ENCODE data around the gene FBXL15. TPM values are rescaled to one million over a fixed set of nuclear protein-coding genes. Genes with fewer than 3 reads are reported as not detected.

The FBXL15 gene
- total and polyA plus RNA-seq, 2 of the 13 experiments (the other 11 are each of a cell fraction or from before 2014, with no cell fraction given), result 4.3 to 8.3 TPM

- ChIA-PET POLR2A (interaction anchor here (0.8 kb wide), 1 partner anchor 16 kb away, joined by 3 read pairs; no protein-coding TSS in a partner anchor), CTCF (ENCODE audit: low intra/inter-chr PET ratio, low total read pairs) (no interaction called here)
- no peak for FAIRE-seq
- in situ Hi-C loops (cut with HindIII; ENCODE audit: extremely low pct_ligation_motif_present, low pct_unique_long_range_greater_than_20kb), result no loop called here
- Histone ChIP-seq H3K4me3 (replicated peaks in 1 of 3; ENCODE audit: insufficient read depth in 1 of 3, low read depth in 2 of 3, low read length in 3 of 3) (no peak overlapping the region), H3K79me2 (ENCODE audit: insufficient read depth, low read length) (no peaks in the 10 kb centered on the region), H3K9me3 (ENCODE audit: low read length) (no peaks in the 10 kb centered on the region), H3K27ac (ENCODE audit: extremely low read length, insufficient read depth, low read length) (no peak overlapping the region), H3K27me3 (ENCODE audit: control insufficient read depth in 1 of 2, insufficient read depth in 2 of 2, low read length in 2 of 2) (no peaks in the 10 kb centered on the region), H4K20me1 (ENCODE audit: insufficient read depth, low read length) (no peaks in the 10 kb centered on the region), H3K4me2 (ENCODE audit: low read depth, low read length) (no peak overlapping the region), H3K4me1 (ENCODE audit: insufficient read depth, low read length) (peaks cover 20% of the 10 kb centered on the region), H3K36me3 (replicated peaks in 1 of 2; ENCODE audit: control insufficient read depth in 1 of 2, insufficient read depth in 2 of 2, low read length in 2 of 2) (no peaks in the 10 kb centered on the region), H2AFZ (ENCODE audit: low read length) (no peak overlapping the region), H3K9ac (ENCODE audit: insufficient read depth, low read depth, low read length) (no peak overlapping the region)
- no TSS peak for BruUV-seq (replicated peaks)
- DNase-seq (ENCODE audit: low spot score), result no peak
- 83% methylated on average over 6 of the region's 6 CpGs for WGBS (ENCODE audit: low lambda C conversion rate)
- intact Hi-C loops (cut with micrococcal nuclease; ENCODE audit: unreplicated experiment), result no loop called here
- ATAC-seq, result no peak
- TF ChIP-seq ZFP36 (IDR thresholded peaks at IDR 0.05; ENCODE audit: borderline replicate concordance, low read depth, low read length, partially characterized antibody), result no peak
- no peak for TF ChIP-seq PREB (CRISPR knock-in tag; IDR thresholded peaks at IDR 0.05)
- no peak for TF ChIP-seq ZNF207 (IDR thresholded peaks at IDR 0.05; ENCODE audit: borderline replicate concordance)
- TF ChIP-seq ZNF124 (CRISPR knock-in tag; IDR thresholded peaks at IDR 0.05), result no peak
- no peak for TF ChIP-seq HINFP (CRISPR knock-in tag; IDR thresholded peaks at IDR 0.05; ENCODE audit: low read depth)
- no peak for TF ChIP-seq BHLHE40 (IDR thresholded peaks at IDR 0.05; ENCODE audit: low read length)
- TF ChIP-seq ZNF616 (CRISPR knock-in tag; IDR thresholded peaks at IDR 0.05; ENCODE audit: low read depth), result no peak
- TF ChIP-seq CENPBD1 (CRISPR knock-in tag; IDR thresholded peaks at IDR 0.05; ENCODE audit: borderline replicate concordance, low read depth), result no peak
- TF ChIP-seq ZNF770 (CRISPR knock-in tag; IDR thresholded peaks at IDR 0.05), result no peak
- no peak for TF ChIP-seq ZNF598 (CRISPR knock-in tag; IDR thresholded peaks at IDR 0.05; ENCODE audit: borderline replicate concordance)
- TF ChIP-seq AKAP8 (CRISPR knock-in tag; IDR thresholded peaks at IDR 0.05), result no peak
- TF ChIP-seq ZBTB2 (CRISPR knock-in tag; IDR thresholded peaks at IDR 0.05; ENCODE audit: low read depth), result no peak
- no peak for TF ChIP-seq ZBTB10 (CRISPR knock-in tag; IDR thresholded peaks at IDR 0.05; ENCODE audit: borderline replicate concordance)
- no peak for TF ChIP-seq RBM22 (optimal IDR thresholded peaks at IDR 0.05; ENCODE audit: low read length)
Measured at GRCh38 chr10:102467318-102467717, 46.7 kb downstream of the FBXL15 start.

Measured in HepG2 (cell line).